ENCODE data around the gene MSS51. TPM values are rescaled to one million over a fixed set of nuclear protein-coding genes. Genes with fewer than 3 reads are reported as not detected.
"Not testable (repeated sequence)": the region's sequence is repeated elsewhere in the genome, so short reads cannot be mapped to it uniquely, and the experiment has no call there.

MSS51 gene
- total and polyA plus RNA-seq, 7 donors, result 0.60 to 5.0 (median 2.6) TPM; not detected in 1

- peaks cover 0 to 4% (median 0%) of the 10 kb centered on the region in 4 donors for H3K4me1 ChIP-seq
- TF ChIP-seq POLR2A (IDR thresholded peaks at IDR 0.05) (no peak), POLR2AphosphoS5 (IDR thresholded peaks at IDR 0.05) (no peak), CTCF (IDR thresholded peaks at IDR 0.05) (no peak), EP300 (IDR thresholded peaks at IDR 0.05) (no peak)
- H3K27ac ChIP-seq, result no peak overlapping the region
- no peak overlapping the region for H3K4me3 ChIP-seq
- H3K9me3 ChIP-seq, result no peaks in the 10 kb centered on the region
- intact Hi-C loops (cut with DNase I), result no loop called here
- H3K36me3 ChIP-seq, result peaks cover 0 to 26% (median 5%) of the 10 kb centered on the region in 4 donors
- H3K27me3 ChIP-seq, result no peaks in the 10 kb centered on the region
- WGBS, 2 donors, result 93 to 96% methylated on average over 6 of the region's 6 CpGs
- DNase-seq, result no peak
These were observed 31.7 kb downstream of the MSS51 start for GRCh38 chr10:73401636-73402035.

- Histone ChIP-seq H3K36me3 (peaks cover 0 to 49% (median 10%) of the 10 kb centered on the region in 4 donors), H3K27me3 (no peaks in the 10 kb centered on the region), H3K4me3 (no peak overlapping the region), H3K4me1 (peaks cover 0 to 4% (median 0%) of the 10 kb centered on the region in 4 donors), H3K27ac (no peak overlapping the region), H3K9me3 (no peaks in the 10 kb centered on the region)
- TF ChIP-seq EP300 (IDR thresholded peaks at IDR 0.05) (no peak), CTCF (IDR thresholded peaks at IDR 0.05) (no peak), POLR2AphosphoS5 (IDR thresholded peaks at IDR 0.05) (no peak), POLR2A (IDR thresholded peaks at IDR 0.05) (no peak)
- no peak for DNase-seq
- intact Hi-C loops (cut with DNase I), result no loop called here
- 80 to 90% methylated on average over 4 of the region's 4 CpGs for WGBS, 2 donors
These were observed 34.3 kb downstream of the MSS51 start for GRCh38 chr10:73399063-73399462.

GRCh38 chr10:73398024-73398423, 35.3 kb downstream of the MSS51 start:
- Histone ChIP-seq H3K4me3 (no peak overlapping the region), H3K4me1 (no peaks in the 10 kb centered on the region), H3K36me3 (peaks cover 0 to 49% (median 10%) of the 10 kb centered on the region in 4 donors), H3K27me3 (no peaks in the 10 kb centered on the region), H3K9me3 (no peaks in the 10 kb centered on the region), H3K27ac (no peak overlapping the region)
- no peak for DNase-seq
- TF ChIP-seq POLR2AphosphoS5 (IDR thresholded peaks at IDR 0.05), result no peak
- TF ChIP-seq EP300 (IDR thresholded peaks at IDR 0.05), result no peak
- TF ChIP-seq CTCF (IDR thresholded peaks at IDR 0.05), result no peak
- no peak for TF ChIP-seq POLR2A (IDR thresholded peaks at IDR 0.05)
- intact Hi-C loops (cut with DNase I), result no loop called here
- 96 to 98% methylated on average over 6 of the region's 6 CpGs for WGBS, 2 donors

- H3K27me3 ChIP-seq; intact Hi-C loops (cut with DNase I); H3K27ac ChIP-seq; H3K9me3 ChIP-seq; DNase-seq; H3K4me1 ChIP-seq; H3K4me3 ChIP-seq: not testable (repeated sequence)
- H3K36me3 ChIP-seq, result peaks cover 5 to 68% (median 10%) of the 10 kb centered on the region in 4 donors
- 97 to 98% methylated on average over 3 of the region's 4 CpGs for WGBS, 2 donors
These were observed 39.0 kb downstream of the MSS51 start for GRCh38 chr10:73394325-73394724.

DNA sequence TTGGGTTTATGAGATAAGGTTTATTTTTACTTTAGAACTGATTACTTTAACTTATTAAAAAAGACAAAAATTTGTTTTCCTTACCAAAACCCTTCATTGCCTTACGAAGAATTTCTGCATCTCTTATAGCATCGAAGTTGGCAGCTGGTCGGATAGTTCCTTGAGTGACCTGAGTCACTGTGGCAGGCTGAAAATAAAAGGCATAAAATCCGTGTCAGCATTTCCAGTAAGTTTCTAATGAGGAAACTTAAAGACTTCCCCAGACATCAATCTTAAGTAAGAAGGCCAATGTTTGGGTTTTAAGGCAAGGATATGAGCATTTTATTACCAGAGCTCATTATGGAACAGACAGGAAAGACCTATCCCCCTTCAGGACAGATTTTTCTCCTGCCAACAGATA, 45.1 kb downstream of the MSS51 start:
- intact Hi-C loops (cut with DNase I), result no loop called here
- peaks cover 17 to 77% (median 31%) of the 10 kb centered on the region in 4 donors for H3K36me3 ChIP-seq
- 95 to 96% methylated on average over 4 of the region's 4 CpGs for WGBS, 2 donors
- H3K9me3 ChIP-seq, result no peaks in the 10 kb centered on the region
- H3K27me3 ChIP-seq, result no peaks in the 10 kb centered on the region
- H3K4me3 ChIP-seq, result no peak overlapping the region
- TF ChIP-seq POLR2A (IDR thresholded peaks at IDR 0.05), result no peak
- no peak for TF ChIP-seq EP300 (IDR thresholded peaks at IDR 0.05)
- no peak for TF ChIP-seq CTCF (IDR thresholded peaks at IDR 0.05)
- TF ChIP-seq POLR2AphosphoS5 (IDR thresholded peaks at IDR 0.05), result no peak
- no peak overlapping the region for H3K27ac ChIP-seq
- H3K4me1 ChIP-seq, result no peaks in the 10 kb centered on the region
- no peak for DNase-seq

All from sigmoid colon (tissue), 7 donors.